Left lung (tissue), 10 donors: ENCODE measurements around the gene SNRK. TPM values are rescaled to one million over a fixed set of nuclear protein-coding genes. Genes with fewer than 3 reads are reported as not detected.

Experiments used
- ATAC-seq: fragments of 200-7000 bp; cut with Tn5 transposase; one replicate; pipeline ENCODE4 v1.9.1; 2020; ENCODE audit warnings: moderate library complexity
- DNase-seq, 4 donors: peaks; one replicate each; pipeline ENCODE4 v3.0.0-alpha.2; 2013 to 2020
- H3K27ac ChIP-seq, 2 donors: fragments of 200-600 bp; sonication (generic) in 1 of 2; one replicate each; pipeline versions ENCODE4 v1.5.0 to v1.8.0; 2020 to 2021
- H3K27me3 ChIP-seq, 2 donors: fragments of 200-600 bp; sonication (generic) in 1 of 2; one replicate each; pipeline versions ENCODE4 v1.5.0 to v1.8.0; 2020 to 2021
- H3K36me3 ChIP-seq, 2 donors: fragments of 200-600 bp; sonication (generic) in 1 of 2; one replicate each; pipeline versions ENCODE4 v1.5.0 to v1.8.0; 2020 to 2021
- H3K4me1 ChIP-seq, 2 donors: fragments of 200-600 bp; one replicate each; pipeline ENCODE4 v1.8.0; 2021
- H3K4me3 ChIP-seq, 2 donors: fragments of 200-600 bp; sonication (generic) in 1 of 2; one replicate each; pipeline versions ENCODE4 v1.5.0 to v1.8.0; 2020 to 2021; ENCODE audit warnings: mild to moderate bottlenecking in 1 of 2
- H3K9me3 ChIP-seq, 2 donors: fragments of 200-600 bp; sonication (generic) in 1 of 2; one replicate each; pipeline versions ENCODE4 v1.5.0 to v1.8.0; 2020 to 2021
- CTCF ChIP-seq, 2 donors: fragments of 200-600 bp; sonication (generic) in 1 of 2; IDR thresholded peaks; one replicate each; pipeline versions ENCODE4 v1.5.0 to v1.8.0; 2021; ENCODE audit warnings: antibody characterized with exemption in 2 of 2
- intact Hi-C, 2 donors: fragments of 100-400 bp; cut with DNase I; formaldehyde crosslinking; loops; one replicate each; pipeline versions ENCODE4 v1.11.2 to v1.14.2; 2022
- polyA plus RNA-seq, 6 donors: library from polyadenylated mRNA; unstranded; fragments of 120-200 nt; gene quantifications; one replicate each; pipeline ENCODE4 v1.2.1, GENCODE V29; 2013; ENCODE audit not compliant: insufficient read length in 6 of 6
- total RNA-seq, 2 donors: library from RNA; stranded (reverse); fragmentation: NEBNext Ultra II Directional; extraction: Animal tissue kit (Norgen Biotek cat#: 25700); gene quantifications; one replicate each; pipeline ENCODE4 v1.2.1, GENCODE V29; 2021
- donor health status: DM: no; HTN: yes; CAD: no.
- donor health status: DM: no; HTN: no; CAD: no.

Gene SNRK
- total and polyA plus RNA-seq, 8 donors, result 29.5 to 72.3 (median 64.7) TPM

DNA sequence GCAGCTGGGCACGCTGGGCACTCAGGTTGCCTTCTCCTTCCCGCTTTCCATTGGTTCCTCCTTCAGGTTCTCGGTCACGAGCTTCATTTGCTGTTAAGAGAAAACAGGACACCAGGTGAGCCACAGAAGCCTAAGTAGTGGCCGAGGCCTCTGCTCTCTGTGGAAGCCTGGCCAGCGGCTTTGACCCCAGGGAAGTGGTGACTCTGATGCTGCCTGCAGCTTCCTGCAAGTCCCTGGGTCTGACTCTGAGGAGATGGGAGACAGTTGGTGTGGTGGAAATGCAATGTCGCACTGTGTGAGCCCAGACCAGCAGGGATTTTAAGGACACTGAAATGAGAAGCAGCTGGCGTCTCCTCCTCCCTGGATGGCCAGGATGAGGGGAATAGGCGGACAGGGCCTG is 80.5 kb downstream of the SNRK start:
- Histone ChIP-seq H3K4me1 (peaks cover 0 to 15% of the 10 kb centered on the region in 2 donors), H3K27ac (no peak overlapping the region), H3K27me3 (no peaks in the 10 kb centered on the region), H3K4me3 (no peak overlapping the region), H3K9me3 (no peaks in the 10 kb centered on the region), H3K36me3 (peaks cover 0 to 22% of the 10 kb centered on the region in 2 donors)
- intact Hi-C loops, result no loop called here
- DNase-seq (peak in 1 of 4 donors; percentile 32), ATAC-seq (no peak)
- TF ChIP-seq CTCF (IDR thresholded peaks at IDR 0.05), result no peak

DNA sequence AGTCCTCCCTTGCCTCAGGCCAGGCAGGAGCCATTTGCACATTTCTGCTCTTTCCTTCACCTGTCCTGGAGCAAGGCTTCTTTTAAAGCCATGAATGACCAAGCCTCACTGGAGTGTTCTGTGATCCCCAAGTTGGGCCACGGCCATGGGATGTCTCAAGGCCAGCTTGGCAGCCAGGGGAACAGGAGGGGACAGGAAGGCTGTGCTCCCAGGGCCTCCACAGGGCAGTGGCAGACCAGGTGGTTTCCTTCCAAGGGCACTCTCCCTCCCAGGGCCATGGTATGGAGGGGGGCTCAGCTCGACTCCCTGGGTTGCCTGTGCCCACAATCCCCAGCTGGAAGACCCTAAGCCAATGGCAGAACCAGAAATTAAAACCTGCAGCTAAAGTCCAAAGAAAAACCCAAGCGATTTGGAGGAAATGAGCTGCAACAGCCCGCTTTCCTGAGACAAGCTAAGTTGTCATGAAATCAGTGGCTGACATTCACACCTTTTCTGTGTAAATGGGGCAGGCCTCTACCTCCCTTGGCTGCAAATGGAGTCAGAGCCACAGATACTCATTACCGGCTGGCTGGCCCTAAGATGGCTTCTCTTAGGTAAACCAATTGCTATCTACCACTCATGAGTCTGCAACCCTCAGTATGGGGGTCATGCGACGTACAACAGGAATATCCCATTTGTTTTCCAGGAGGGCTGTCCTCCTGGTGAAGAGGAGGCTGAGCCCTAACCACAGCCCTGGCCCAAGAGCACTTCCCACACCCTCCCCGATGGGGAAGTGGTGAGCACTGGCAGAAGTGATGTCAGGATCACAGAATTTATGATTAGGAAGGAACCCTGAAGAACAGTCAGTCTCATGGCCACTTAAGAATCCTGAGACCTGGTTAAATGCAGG is 83.3 kb downstream of the SNRK start:
- DNase-seq (peak in 1 of 4 donors; percentile 60), ATAC-seq (peak; percentile 66)
- intact Hi-C loops, result no loop called here
- no peaks in the 10 kb centered on the region for H3K27me3 ChIP-seq
- H3K9me3 ChIP-seq, result no peaks in the 10 kb centered on the region
- peaks cover 0 to 22% of the 10 kb centered on the region in 2 donors for H3K36me3 ChIP-seq
- H3K4me1 ChIP-seq, result peaks cover 0 to 15% of the 10 kb centered on the region in 2 donors
- peak overlapping the region in 1 of 2 donors; percentile 57 for H3K27ac ChIP-seq
- TF ChIP-seq CTCF (IDR thresholded peaks at IDR 0.05), result no peak
- no peak overlapping the region for H3K4me3 ChIP-seq

DNA sequence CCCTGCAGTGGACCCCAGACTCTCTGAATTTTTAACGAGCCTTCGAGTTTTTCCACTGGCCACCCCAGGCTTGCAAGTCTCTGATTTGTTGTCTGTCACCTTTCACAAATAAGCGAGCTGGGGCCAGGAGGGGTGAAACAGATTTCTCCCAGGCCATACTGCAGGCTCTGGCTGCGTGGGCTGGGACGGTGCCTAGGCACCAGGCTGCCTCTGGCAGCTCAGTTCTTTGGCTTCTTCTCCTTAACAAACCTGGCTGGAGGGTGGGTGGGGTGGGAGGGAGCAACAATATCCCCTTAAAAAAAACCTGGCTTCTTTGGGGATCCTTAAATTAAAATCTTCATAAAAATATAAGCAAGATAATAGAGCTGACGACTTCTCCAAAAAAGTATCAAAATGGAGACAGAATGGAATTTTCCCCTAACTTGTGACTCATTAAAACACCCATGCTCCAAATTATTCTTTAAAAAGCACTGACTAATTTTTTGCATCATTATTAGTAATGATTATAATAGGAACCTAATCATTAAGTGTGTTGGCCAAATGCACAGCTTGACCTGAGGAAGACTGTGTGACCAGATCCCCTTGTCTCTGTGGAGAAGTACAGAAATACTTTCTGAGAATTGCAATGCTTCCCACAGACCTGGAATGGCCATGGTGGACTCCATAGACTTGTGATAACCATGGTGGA is 84.1 kb downstream of the SNRK start:
- peak overlapping the region in 1 of 2 donors; percentile 57 for H3K27ac ChIP-seq
- peaks cover 0 to 18% of the 10 kb centered on the region in 2 donors for H3K36me3 ChIP-seq
- ATAC-seq, result no peak

DNA sequence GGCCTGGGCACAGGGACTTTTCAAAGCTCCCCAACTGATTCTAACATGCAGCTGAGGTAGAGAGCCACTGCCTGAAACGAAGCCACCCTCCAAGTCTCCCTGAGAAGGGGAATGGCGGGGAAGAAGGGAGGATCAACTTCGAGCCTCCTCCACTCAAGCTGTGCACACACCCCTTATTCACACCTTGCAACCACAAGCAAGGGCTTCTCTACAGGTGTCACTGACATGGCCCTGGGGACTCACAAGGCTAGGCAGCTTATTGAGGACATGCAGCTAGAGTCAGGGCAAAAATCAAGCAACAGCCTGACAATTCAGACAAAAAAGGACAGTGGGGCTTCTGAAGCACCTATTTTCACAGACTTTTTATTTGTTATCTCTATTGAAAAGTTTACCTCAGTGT is 85.2 kb downstream of the SNRK start:
- DNase-seq, result no peak
- no peak for ATAC-seq
- Histone ChIP-seq H3K4me1 (peaks cover 0 to 15% of the 10 kb centered on the region in 2 donors), H3K36me3 (peaks cover 0 to 7% of the 10 kb centered on the region in 2 donors), H3K27me3 (no peaks in the 10 kb centered on the region), H3K9me3 (no peaks in the 10 kb centered on the region), H3K4me3 (no peak overlapping the region), H3K27ac (no peak overlapping the region)
- intact Hi-C loops, result no loop called here
- no peak for TF ChIP-seq CTCF (IDR thresholded peaks at IDR 0.05)

More for the DNA sequence above, 84.1 kb downstream of the SNRK start:
- H3K27me3 ChIP-seq, result no peaks in the 10 kb centered on the region
- H3K9me3 ChIP-seq, result no peaks in the 10 kb centered on the region
- H3K4me1 ChIP-seq, result peaks cover 0 to 15% of the 10 kb centered on the region in 2 donors
- TF ChIP-seq CTCF (IDR thresholded peaks at IDR 0.05), result no peak
- no peak for DNase-seq
- intact Hi-C loops, result no loop called here
- no peak overlapping the region for H3K4me3 ChIP-seq
